H9 (cell line): ENCODE results near the gene COX10. TPM values are rescaled to one million over a fixed set of nuclear protein-coding genes. Genes with fewer than 3 reads are reported as not detected.
"Not testable (repeated sequence)": the region's sequence is repeated elsewhere in the genome, so short reads cannot be mapped to it uniquely, and the experiment has no call there.

Experiments used
- DNase-seq: peaks from one replicate; pipeline ENCODE4 v3.0.0-alpha.2; 2017
- H2AFZ ChIP-seq: one replicate; pipeline ENCODE4 v1.6.1; 2013; ENCODE audit warnings: mild to moderate bottlenecking, low read length, control low read depth, moderate library complexity
- H2AK5ac ChIP-seq: 2 replicates; pipeline ENCODE4 v1.6.1; 2013; ENCODE audit warnings: low read length, control low read depth, mixed read lengths; ENCODE audit not compliant: insufficient read length
- H2BK120ac ChIP-seq: one replicate; pipeline ENCODE4 v1.6.1; 2013; ENCODE audit warnings: low read depth, mild to moderate bottlenecking, low read length, control low read depth, inconsistent platforms; ENCODE audit not compliant: poor library complexity, severe bottlenecking
- H2BK12ac ChIP-seq: 2 replicates; pipeline ENCODE4 v1.6.1; 2013; ENCODE audit warnings: low read length, control low read depth, mixed read lengths, low read depth; ENCODE audit not compliant: insufficient read length
- H2BK15ac ChIP-seq: 2 replicates; pipeline ENCODE4 v1.6.1; 2013; ENCODE audit warnings: low read depth, low read length, control low read depth
- H2BK20ac ChIP-seq: one replicate; pipeline ENCODE4 v1.6.1; 2013; ENCODE audit warnings: low read depth, mild to moderate bottlenecking, low read length, control low read depth, inconsistent platforms; ENCODE audit not compliant: poor library complexity, severe bottlenecking
- H2BK5ac ChIP-seq: 2 replicates; pipeline ENCODE4 v1.6.1; 2013; ENCODE audit warnings: low read length, control low read depth, mixed read lengths; ENCODE audit not compliant: insufficient read length
- H3K14ac ChIP-seq: 2 replicates; pipeline ENCODE4 v1.6.1; 2013; ENCODE audit warnings: low read length, control low read depth; ENCODE audit not compliant: insufficient read depth
- H3K18ac ChIP-seq: 2 replicates; pipeline ENCODE4 v1.6.1; 2013; ENCODE audit warnings: low read depth, mild to moderate bottlenecking, mixed read lengths, low read length, control low read depth; ENCODE audit not compliant: insufficient read length
- H3K23ac ChIP-seq: 2 replicates; pipeline ENCODE4 v1.6.1; 2013; ENCODE audit warnings: low read length, control low read depth, mixed read lengths, low read depth; ENCODE audit not compliant: insufficient read length
- H3K23me2 ChIP-seq: 2 replicates; pipeline ENCODE4 v1.6.1; 2013; ENCODE audit warnings: low read depth, mild to moderate bottlenecking, mixed read lengths, low read length, control low read depth; ENCODE audit not compliant: insufficient read length, poor library complexity, severe bottlenecking
- H3K27ac ChIP-seq: 2 replicates; pipeline ENCODE4 v1.5.1; 2013; ENCODE audit warnings: low read length, control low read depth, mixed read lengths, low read depth; ENCODE audit not compliant: insufficient read length
- H3K27me3 ChIP-seq: 2 replicates; pipeline ENCODE4 v1.6.1; 2013; ENCODE audit warnings: low read length, control low read depth, inconsistent platforms; ENCODE audit not compliant: insufficient read depth
- H3K4ac ChIP-seq: 2 replicates; pipeline ENCODE4 v1.6.1; 2013; ENCODE audit warnings: low read depth, mild to moderate bottlenecking, control low read depth, inconsistent platforms, low read length, moderate library complexity
- H3K4me1 ChIP-seq: 2 replicates; pipeline ENCODE4 v1.6.1; 2013; ENCODE audit warnings: low read length, control low read depth, inconsistent platforms; ENCODE audit not compliant: insufficient read depth
- H3K4me2 ChIP-seq: 2 replicates; pipeline ENCODE4 v1.6.1; 2013; ENCODE audit warnings: low read length, control low read depth, mixed read lengths; ENCODE audit not compliant: insufficient read length, insufficient read depth
- H3K56ac ChIP-seq: 2 replicates; pipeline ENCODE4 v1.6.1; 2013; ENCODE audit warnings: low read depth, mild to moderate bottlenecking, mixed read lengths, low read length, control low read depth; ENCODE audit not compliant: insufficient read length
- H3K79me1 ChIP-seq: 2 replicates; pipeline ENCODE4 v1.6.1; 2013; ENCODE audit warnings: low read depth, mild to moderate bottlenecking, moderate library complexity, low read length, control low read depth, inconsistent platforms; ENCODE audit not compliant: insufficient read depth, poor library complexity, severe bottlenecking
- H3K79me2 ChIP-seq: 2 replicates; pipeline ENCODE4 v1.6.1; 2013; ENCODE audit warnings: low read length, control low read depth, inconsistent platforms; ENCODE audit not compliant: insufficient read depth
- H3K9ac ChIP-seq: 2 replicates; pipeline ENCODE4 v1.6.1; 2013; ENCODE audit warnings: low read length, control low read depth, mixed read lengths; ENCODE audit not compliant: insufficient read length; ENCODE audit errors: extremely low read depth
- H3K9me3 ChIP-seq: one replicate; pipeline ENCODE4 v1.6.1; 2013; ENCODE audit warnings: low read depth, low read length, inconsistent platforms; ENCODE audit not compliant: control insufficient read depth
- H3T11ph ChIP-seq: one replicate; pipeline ENCODE4 v1.6.1; 2013; ENCODE audit warnings: mild to moderate bottlenecking, low read length, control low read depth, inconsistent platforms
- H4K20me1 ChIP-seq: one replicate; pipeline ENCODE4 v1.6.1; 2013; ENCODE audit not compliant: control insufficient read depth, insufficient read length, insufficient read depth
- H4K5ac ChIP-seq: 2 replicates; pipeline ENCODE4 v1.6.1; 2013; ENCODE audit warnings: low read depth, mild to moderate bottlenecking, mixed read lengths, low read length, control low read depth; ENCODE audit not compliant: insufficient read length
- H4K8ac ChIP-seq: replicated peaks from 2 replicates; pipeline ENCODE4 v1.6.1; 2013; ENCODE audit warnings: low read length, control low read depth, mixed read lengths, low read depth; ENCODE audit not compliant: insufficient read length
- H4K91ac ChIP-seq: 2 replicates; pipeline ENCODE4 v1.6.1; 2013; ENCODE audit warnings: low read depth, mild to moderate bottlenecking, moderate library complexity, mixed read lengths, low read length, control low read depth; ENCODE audit not compliant: insufficient read length
- H3K27ac Mint-ChIP-seq, 3 experiments: 2 replicates in 2 of 3; 3 replicates in 1 of 3; pipeline ENCODE4 v1.8.0; 2020 to 2021; ENCODE audit warnings: mixed read lengths in 3 of 3, mild to moderate bottlenecking in 1 of 3, moderate library complexity in 1 of 3
- H3K27me3 Mint-ChIP-seq: 2 replicates; pipeline ENCODE4 v1.8.0; 2021; ENCODE audit warnings: low read depth, mild to moderate bottlenecking, moderate library complexity, mixed read lengths
- H3K36me3 Mint-ChIP-seq, 3 experiments: 2 replicates in 2 of 3; 3 replicates in 1 of 3; pipeline ENCODE4 v1.8.0; 2020 to 2021; ENCODE audit warnings: low read depth in 3 of 3, mixed read lengths in 3 of 3; ENCODE audit not compliant: insufficient read depth in 1 of 3
- H3K4me1 Mint-ChIP-seq, 2 experiments: 2 replicates each; pipeline ENCODE4 v1.8.0; 2020; ENCODE audit warnings: mixed read lengths in 2 of 2
- H3K4me3 Mint-ChIP-seq, 2 experiments: 2 replicates in 1 of 2; 3 replicates in 1 of 2; pipeline ENCODE4 v1.8.0; 2020 to 2021; ENCODE audit warnings: mild to moderate bottlenecking in 2 of 2, mixed read lengths in 2 of 2, moderate library complexity in 1 of 2
- H3K9me3 Mint-ChIP-seq, 2 experiments: 2 replicates in 1 of 2; 3 replicates in 1 of 2; pipeline ENCODE4 v1.8.0; 2020; ENCODE audit warnings: mild to moderate bottlenecking in 2 of 2, mixed read lengths in 2 of 2, moderate library complexity in 1 of 2
- CTCF ChIP-seq: fragments of 200-600 bp; sonication (generic); conservative IDR thresholded peaks from 3 replicates; pipeline ENCODE4 v1.8.0; 2021; ENCODE audit warnings: antibody characterized with exemption, mild to moderate bottlenecking
- WGBS: extraction: QIAGEN DNeasy Blood & Tissue Kit; methylation state at CpG from one replicate; pipeline ENCODE4 v1.1.7; 2013; ENCODE audit warnings: missing lambda C conversion rate, low lambda C conversion rate, mixed read lengths; ENCODE audit not compliant: insufficient read length; ENCODE audit errors: extremely low coverage; 5-methylcytosine and 5-hydroxymethylcytosine counted together
- long read RNA-seq: library from polyadenylated mRNA; unstranded; transcript quantifications from one replicate; pipeline ENCODE4 v2.0.0, GENCODE V29; 2020
- total RNA-seq: library from RNA; stranded (reverse); gene quantifications from 2 replicates; pipeline ENCODE4 v1.2.1, GENCODE V29; 2021

The COX10 gene
- 20.6 TPM in 2 replicates for total RNA-seq
- long read RNA-seq, transcript COX10-201 (7 exons, 2,873 nt): major isoform, 70 of 88 reads
- long read RNA-seq, partial matches to known transcripts: 8 of 88 reads
- long read RNA-seq, other reads (novel, unspliced or antisense): 5 of 88 reads

GRCh38 chr17:14069251-14070021 is at the start of gene COX10:
Gene COX10, plus strand, starts transcription at chr17:14069504. Its CDS starts 102 bp downstream, at chr17:14069606.
- Histone ChIP-seq H3K9me3 (no peaks in the 10 kb centered on the region), H3K4me2 (peak within 1 kb of the TSS; percentile 80), H3K56ac (no peak within 1 kb of the TSS), H2BK15ac (no peak within 1 kb of the TSS), H3K23ac (no peak within 1 kb of the TSS), H3T11ph (no peak within 1 kb of the TSS), H4K20me1 (no peaks in the 10 kb centered on the region), H3K18ac (peak within 1 kb of the TSS; percentile 66), H3K4ac (no peak within 1 kb of the TSS), H3K79me1 (peaks cover 10% of the 10 kb centered on the region), H4K91ac (no peak within 1 kb of the TSS), H3K4me1 (no peaks in the 10 kb centered on the region), H2BK5ac (no peak within 1 kb of the TSS), H4K5ac (peak within 1 kb of the TSS; percentile 9), H3K79me2 (peaks cover 16% of the 10 kb centered on the region; the same call in 1 of the 2 replicates), H3K27ac (no peak within 1 kb of the TSS), H2BK20ac (no peak within 1 kb of the TSS), H4K8ac (no peak within 1 kb of the TSS), H3K14ac (peak within 1 kb of the TSS; percentile 77), H3K23me2 (no peaks in the 10 kb centered on the region), H2BK120ac (no peak within 1 kb of the TSS), H3K9ac (peak within 1 kb of the TSS; percentile 90), H2BK12ac (no peak within 1 kb of the TSS), H2AFZ (no peak within 1 kb of the TSS), H3K27me3 (no peaks in the 10 kb centered on the region), H2AK5ac (no peak within 1 kb of the TSS)
- no CpG with 5 or more reads among the region's 48 CpGs for WGBS
- peaks cover 18 to 21% (median 20%) of the 10 kb centered on the region in 3 experiments for H3K36me3 Mint-ChIP-seq
- H3K9me3 Mint-ChIP-seq: peaks cover 6 to 10% of the 10 kb centered on the region in 2 experiments; a peak in 4 of 5 replicates
- no peak for TF ChIP-seq CTCF
- H3K4me1 Mint-ChIP-seq: peaks cover 14% of the 10 kb centered on the region in 2 experiments
- DNase-seq: peak; percentile 95
- H3K27ac Mint-ChIP-seq: peak within 1 kb of the TSS; percentile 95 to 100 (median 99)
- H3K27me3 Mint-ChIP-seq: no peaks in the 10 kb centered on the region
- peak within 1 kb of the TSS; percentile 98 to 99 for H3K4me3 Mint-ChIP-seq

- not testable (repeated sequence) for H2BK12ac ChIP-seq, H2BK120ac ChIP-seq, H4K5ac ChIP-seq, H3K9ac ChIP-seq, H3K27me3 ChIP-seq, H3K27me3 Mint-ChIP-seq, H3K4me1 Mint-ChIP-seq, H3K4me2 ChIP-seq, H3K79me1 ChIP-seq, H2BK20ac ChIP-seq, H3K4me1 ChIP-seq, H2BK15ac ChIP-seq, H3K9me3 ChIP-seq, H4K20me1 ChIP-seq, H3K23ac ChIP-seq, H3K79me2 ChIP-seq, H4K8ac ChIP-seq, H3K56ac ChIP-seq, H3K36me3 Mint-ChIP-seq, H3K27ac ChIP-seq, H3K9me3 Mint-ChIP-seq, H2AK5ac ChIP-seq, H3K14ac ChIP-seq, H4K91ac ChIP-seq, H2BK5ac ChIP-seq, H3K4me3 Mint-ChIP-seq, H2AFZ ChIP-seq, H3K18ac ChIP-seq, H3T11ph ChIP-seq, H3K27ac Mint-ChIP-seq, H3K23me2 ChIP-seq, DNase-seq, H3K4ac ChIP-seq
- WGBS: no CpG with 5 or more reads among the region's 9 CpGs
These were observed 47.5 kb upstream of the COX10 start for GRCh38 chr17:14021651-14022294.
